Parathyroid adenoma (tissue), 2 donors: ENCODE data around the gene USP7.

Source experiments
- H2AFZ ChIP-seq: fragments of 300-600 bp; sonication (generic); one replicate; pipeline ENCODE4 v1.7.0; 2017; ENCODE audit warnings: antibody characterized with exemption, mild to moderate bottlenecking
- H3K27ac ChIP-seq: fragments of 300-600 bp; sonication (generic); one replicate; pipeline ENCODE4 v1.7.0; 2017
- H3K27me3 ChIP-seq: fragments of 300-600 bp; sonication (generic); one replicate; pipeline ENCODE4 v1.7.0; 2017; ENCODE audit warnings: low read length; ENCODE audit not compliant: control insufficient read depth, insufficient read depth
- H3K36me3 ChIP-seq: fragments of 300-600 bp; sonication (generic); one replicate; pipeline ENCODE4 v1.7.0; 2017; ENCODE audit warnings: low read length; ENCODE audit not compliant: control insufficient read depth, insufficient read depth
- H3K4me1 ChIP-seq: fragments of 300-600 bp; sonication (generic); one replicate; pipeline ENCODE4 v1.7.0; 2017; ENCODE audit warnings: control low read depth
- H3K4me2 ChIP-seq: fragments of 300-600 bp; sonication (generic); one replicate; pipeline ENCODE4 v1.7.0; 2017; ENCODE audit warnings: low read length
- H3K4me3 ChIP-seq: fragments of 300-600 bp; sonication (generic); one replicate; pipeline ENCODE4 v1.7.0; 2017; ENCODE audit warnings: low read depth, low read length
- H3K79me2 ChIP-seq: fragments of 300-600 bp; sonication (generic); one replicate; pipeline ENCODE4 v1.7.0; 2017; ENCODE audit warnings: control low read depth
- H3K9ac ChIP-seq: fragments of 300-600 bp; sonication (generic); one replicate; pipeline ENCODE4 v1.7.0; 2017; ENCODE audit warnings: mild to moderate bottlenecking
- H3K9me3 ChIP-seq: fragments of 300-600 bp; sonication (generic); one replicate; pipeline ENCODE4 v1.7.0; 2017; ENCODE audit warnings: low read length; ENCODE audit not compliant: control insufficient read depth
- TF ChIP-seq, protein P1 (sequence below): fragments of 300-600 bp; sonication (generic); IDR thresholded peaks from one replicate; pipeline ENCODE4 v1.7.0; 2017; ENCODE audit warnings: antibody characterized with exemption, mild to moderate bottlenecking
- donor health status: primary hyperparathyroidism.

The USP7 gene

GRCh38 chr16:8946544-8946943 lies 17.2 kb downstream of the USP7 start:
- H3K4me1 ChIP-seq: peaks cover 30% of the 10 kb centered on the region
- no peak overlapping the region for H2AFZ ChIP-seq
- peaks cover 86% of the 10 kb centered on the region for H3K79me2 ChIP-seq
- no peak overlapping the region for H3K4me3 ChIP-seq
- H3K9ac ChIP-seq: no peak overlapping the region
- H3K36me3 ChIP-seq: no peaks in the 10 kb centered on the region
- H3K9me3 ChIP-seq: no peaks in the 10 kb centered on the region
- H3K4me2 ChIP-seq: no peak overlapping the region
- no peak overlapping the region for H3K27ac ChIP-seq
- H3K27me3 ChIP-seq: no peaks in the 10 kb centered on the region
- TF ChIP-seq, protein P1, sequence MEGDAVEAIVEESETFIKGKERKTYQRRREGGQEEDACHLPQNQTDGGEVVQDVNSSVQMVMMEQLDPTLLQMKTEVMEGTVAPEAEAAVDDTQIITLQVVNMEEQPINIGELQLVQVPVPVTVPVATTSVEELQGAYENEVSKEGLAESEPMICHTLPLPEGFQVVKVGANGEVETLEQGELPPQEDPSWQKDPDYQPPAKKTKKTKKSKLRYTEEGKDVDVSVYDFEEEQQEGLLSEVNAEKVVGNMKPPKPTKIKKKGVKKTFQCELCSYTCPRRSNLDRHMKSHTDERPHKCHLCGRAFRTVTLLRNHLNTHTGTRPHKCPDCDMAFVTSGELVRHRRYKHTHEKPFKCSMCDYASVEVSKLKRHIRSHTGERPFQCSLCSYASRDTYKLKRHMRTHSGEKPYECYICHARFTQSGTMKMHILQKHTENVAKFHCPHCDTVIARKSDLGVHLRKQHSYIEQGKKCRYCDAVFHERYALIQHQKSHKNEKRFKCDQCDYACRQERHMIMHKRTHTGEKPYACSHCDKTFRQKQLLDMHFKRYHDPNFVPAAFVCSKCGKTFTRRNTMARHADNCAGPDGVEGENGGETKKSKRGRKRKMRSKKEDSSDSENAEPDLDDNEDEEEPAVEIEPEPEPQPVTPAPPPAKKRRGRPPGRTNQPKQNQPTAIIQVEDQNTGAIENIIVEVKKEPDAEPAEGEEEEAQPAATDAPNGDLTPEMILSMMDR: no peak

DNA sequence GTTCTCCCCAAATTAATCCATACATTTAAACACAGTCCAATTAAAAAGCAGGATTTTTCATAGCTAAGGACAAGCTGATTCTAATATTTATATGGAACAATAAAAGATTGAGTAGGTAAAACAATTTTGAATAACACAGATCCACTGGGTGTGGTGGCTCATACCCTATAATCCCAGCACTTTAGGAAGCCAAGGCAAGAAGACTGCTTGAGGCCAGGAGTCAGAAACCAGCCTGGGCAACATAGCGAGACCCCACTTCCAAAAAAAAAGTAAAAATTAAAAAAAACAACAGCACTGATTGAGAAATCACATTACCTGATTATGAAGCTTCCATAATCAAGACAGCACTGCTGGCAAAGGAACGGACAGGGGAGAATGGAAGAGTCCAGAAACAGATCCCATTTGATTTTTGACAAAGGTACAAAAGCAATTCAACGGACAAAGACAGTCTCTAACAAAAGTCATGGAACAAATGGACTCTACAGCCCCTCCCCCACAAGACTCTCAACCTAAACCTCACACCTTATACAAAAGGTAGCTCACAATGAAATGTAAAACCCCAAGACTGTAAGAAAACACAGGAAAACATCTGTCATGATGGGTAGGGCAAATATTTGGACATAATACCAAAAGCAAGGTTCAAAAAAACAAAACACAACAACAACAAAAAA lies 17.9 kb downstream of the USP7 start:
- Histone ChIP-seq H3K4me3 (no peak overlapping the region), H3K4me2 (no peak overlapping the region), H3K9ac (no peak overlapping the region), H3K27me3 (no peaks in the 10 kb centered on the region), H2AFZ (no peak overlapping the region), H3K9me3 (no peaks in the 10 kb centered on the region), H3K79me2 (peaks cover 86% of the 10 kb centered on the region), H3K36me3 (no peaks in the 10 kb centered on the region), H3K27ac (no peak overlapping the region), H3K4me1 (peaks cover 29% of the 10 kb centered on the region)
- TF ChIP-seq, protein P1: no peak

DNA sequence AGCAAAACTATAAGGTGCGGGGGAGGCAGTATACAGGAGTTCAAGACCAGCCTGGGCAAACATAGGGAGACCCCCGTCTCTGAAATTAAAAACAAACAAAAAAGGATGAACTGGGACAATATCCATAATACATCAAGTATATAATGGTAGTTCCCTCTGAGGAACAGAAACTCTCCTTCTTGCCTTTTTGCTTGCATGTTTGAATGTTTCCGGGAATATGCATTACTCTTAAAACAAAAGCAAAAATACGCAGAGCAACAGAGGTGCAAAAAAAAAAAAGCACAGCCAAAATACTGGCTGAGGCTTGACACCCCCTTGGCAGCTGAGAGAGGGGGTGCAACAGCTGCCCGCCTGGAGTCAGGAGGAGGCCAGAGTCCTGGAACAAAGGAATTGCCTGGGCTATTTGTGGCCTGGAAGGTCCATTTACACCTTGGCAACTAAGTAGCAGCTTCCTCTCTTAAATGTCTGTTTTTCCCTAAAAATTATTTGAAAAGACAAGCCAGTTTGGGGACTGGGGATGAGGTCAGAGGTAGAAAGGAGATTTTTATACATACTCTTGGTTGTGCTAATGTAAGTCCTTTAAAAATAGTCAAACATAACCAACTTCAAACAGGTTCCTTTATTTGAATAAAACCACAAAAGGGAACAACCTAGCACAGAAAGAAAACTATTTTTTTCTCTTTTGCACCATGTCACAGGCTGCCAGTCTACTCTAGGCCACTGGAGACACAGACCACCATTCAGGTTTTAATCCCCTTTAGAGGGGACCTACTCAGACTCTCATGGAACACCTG lies 19.5 kb downstream of the USP7 start:
- no peaks in the 10 kb centered on the region for H3K36me3 ChIP-seq
- H3K4me2 ChIP-seq: no peak overlapping the region
- H3K79me2 ChIP-seq: peaks cover 91% of the 10 kb centered on the region
- H3K9ac ChIP-seq: no peak overlapping the region
- H3K9me3 ChIP-seq: no peaks in the 10 kb centered on the region
- TF ChIP-seq, protein P1: no peak
- no peak overlapping the region for H3K27ac ChIP-seq
- H2AFZ ChIP-seq: no peak overlapping the region
- no peak overlapping the region for H3K4me3 ChIP-seq
- no peaks in the 10 kb centered on the region for H3K27me3 ChIP-seq
- peaks cover 26% of the 10 kb centered on the region for H3K4me1 ChIP-seq

DNA sequence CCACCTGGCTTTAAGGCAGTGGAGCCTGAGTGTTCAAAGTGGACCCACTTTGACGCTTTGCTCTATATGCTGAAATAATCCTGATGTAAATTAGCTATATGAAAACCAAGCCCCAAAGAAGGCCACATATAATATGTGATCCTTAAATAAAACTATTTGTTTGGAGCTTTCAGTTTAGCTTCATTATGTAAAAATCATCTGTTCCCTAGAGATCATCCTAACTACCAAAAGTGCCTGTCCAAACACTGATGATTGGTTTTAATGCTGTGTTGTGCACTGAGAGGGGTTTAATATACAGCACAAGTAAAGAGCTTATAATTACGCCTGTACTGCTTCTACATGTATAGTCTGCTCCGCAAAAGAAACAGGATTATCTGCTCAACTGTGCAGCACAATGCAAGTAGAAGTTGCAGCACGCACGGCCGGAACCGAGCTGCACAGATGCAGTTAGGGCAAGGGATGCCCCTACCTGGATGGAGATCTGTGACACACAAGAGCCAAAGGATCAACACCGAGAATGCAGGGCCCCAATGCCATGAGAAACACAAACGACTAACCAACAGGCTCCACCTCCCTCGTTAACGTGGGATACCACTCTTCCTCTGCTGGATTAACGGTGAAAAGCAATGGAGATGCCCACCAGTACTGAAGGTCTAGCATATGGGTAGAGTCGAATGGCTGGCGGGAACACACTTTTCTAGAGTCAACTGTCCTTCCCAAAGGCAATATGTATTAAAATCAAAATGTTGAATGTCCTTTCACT lies 20.5 kb downstream of the USP7 start:
- peaks cover 89% of the 10 kb centered on the region for H3K79me2 ChIP-seq
- H3K4me2 ChIP-seq: no peak overlapping the region
- H3K36me3 ChIP-seq: no peaks in the 10 kb centered on the region
- H3K9me3 ChIP-seq: no peaks in the 10 kb centered on the region
- H3K4me3 ChIP-seq: no peak overlapping the region
- no peak overlapping the region for H3K27ac ChIP-seq
- no peak overlapping the region for H3K9ac ChIP-seq
- peaks cover 23% of the 10 kb centered on the region for H3K4me1 ChIP-seq
- TF ChIP-seq, protein P1: no peak
- H2AFZ ChIP-seq: no peak overlapping the region
- H3K27me3 ChIP-seq: no peaks in the 10 kb centered on the region
